ENCODE data around the gene CCDC71. TPM values are rescaled to one million over a fixed set of nuclear protein-coding genes. Genes with fewer than 3 reads are reported as not detected.

Gene CCDC71
- total and polyA plus RNA-seq, 2 donors (not counting 3 experiments of a cell fraction or from before 2014, with no cell fraction given): 23.5 to 41.6 TPM

- ChIA-PET CTCF (interaction anchor here (1.5 to 2.1 kb wide), 2 partner anchors 97 to 330 kb away, joined by 4 to 13 read pairs; partner anchors contain the start of gene NDUFAF3), POLR2A (no interaction called here)
- H3K9me3 ChIP-seq (replicated peaks; ENCODE audit: control insufficient read depth, insufficient read depth, low read length): no peaks in the 10 kb centered on the region
- DNase-seq (ENCODE audit: low read depth, low spot score) (no peak), FAIRE-seq (no peak)
- no peak overlapping the region for H2AFZ ChIP-seq (ENCODE audit: low read depth, low read length)
- no peaks in the 10 kb centered on the region for H3K27me3 ChIP-seq (ENCODE audit: control insufficient read depth in 2 of 2, insufficient read depth in 2 of 2, low read length in 2 of 2)
- H3K9me1 ChIP-seq (replicated peaks; ENCODE audit: control insufficient read depth, extremely low read depth, insufficient read depth, low read length): no peaks in the 10 kb centered on the region
- peaks cover 14% of the 10 kb centered on the region for H3K79me2 ChIP-seq (ENCODE audit: control insufficient read depth, insufficient read depth, low read length)
- peaks cover 7 to 68% of the 10 kb centered on the region in 2 experiments for H3K36me3 ChIP-seq (ENCODE audit: control insufficient read depth in 2 of 2, extremely low read depth in 1 of 2, insufficient read depth in 2 of 2, low read length in 2 of 2)
- TF ChIP-seq POLR2A (IDR thresholded peaks at IDR 0.05; ENCODE audit: low read depth, low read length): peak; percentile 20
- no peak for TF ChIP-seq EZH2 (IDR thresholded peaks at IDR 0.05; ENCODE audit: borderline replicate concordance, low read depth, low read length, severe bottlenecking)
- peak overlapping the region; percentile 58 for H3K27ac ChIP-seq (ENCODE audit: insufficient read depth, low read depth, low read length)
- intact Hi-C loops (cut with micrococcal nuclease): no loop called here
- H3K4me2 ChIP-seq (ENCODE audit: insufficient read depth, low read length): peak overlapping the region; percentile 72
- dilution Hi-C loops (cut with MboI; ENCODE audit: extremely low pct_ligation_motif_present, low sequenced_read_pairs): no loop called here
- no TSS peak for BruUV-seq (replicated peaks)
- H3K4me1 ChIP-seq (ENCODE audit: control insufficient read depth, extremely low read depth, insufficient read depth, low read length): peaks cover 12% of the 10 kb centered on the region
- H3K4me3 ChIP-seq (replicated peaks in 1 of 3; ENCODE audit: insufficient read depth in 1 of 3, low read depth in 1 of 3, low read length in 3 of 3): peak overlapping the region in 2 of 3 experiments; percentile 65 to 71
- peak overlapping the region; percentile 65 for H3K9ac ChIP-seq (replicated peaks; ENCODE audit: extremely low read depth, insufficient read depth, low read length)
- no peaks in the 10 kb centered on the region for H4K20me1 ChIP-seq (replicated peaks; ENCODE audit: control insufficient read depth, extremely low read depth, insufficient read depth, low read length)
These were observed 46.7 kb downstream of the CCDC71 start for GRCh38 chr3:49119439-49119838.

GRCh38 chr3:49119036-49119435 lies 47.1 kb downstream of the CCDC71 start:
- Histone ChIP-seq H3K27me3 (ENCODE audit: control insufficient read depth in 2 of 2, insufficient read depth in 2 of 2, low read length in 2 of 2) (no peaks in the 10 kb centered on the region), H3K36me3 (ENCODE audit: control insufficient read depth in 2 of 2, extremely low read depth in 1 of 2, insufficient read depth in 2 of 2, low read length in 2 of 2) (peaks cover 7 to 68% of the 10 kb centered on the region in 2 experiments), H3K4me1 (ENCODE audit: control insufficient read depth, extremely low read depth, insufficient read depth, low read length) (peaks cover 12% of the 10 kb centered on the region), H3K79me2 (ENCODE audit: control insufficient read depth, insufficient read depth, low read length) (peaks cover 14% of the 10 kb centered on the region), H4K20me1 (replicated peaks; ENCODE audit: control insufficient read depth, extremely low read depth, insufficient read depth, low read length) (no peaks in the 10 kb centered on the region), H3K9me3 (replicated peaks; ENCODE audit: control insufficient read depth, insufficient read depth, low read length) (no peaks in the 10 kb centered on the region), H3K9ac (replicated peaks; ENCODE audit: extremely low read depth, insufficient read depth, low read length) (no peak overlapping the region), H3K4me3 (replicated peaks in 1 of 3; ENCODE audit: insufficient read depth in 1 of 3, low read depth in 1 of 3, low read length in 3 of 3) (no peak overlapping the region), H3K9me1 (replicated peaks; ENCODE audit: control insufficient read depth, extremely low read depth, insufficient read depth, low read length) (no peaks in the 10 kb centered on the region), H3K4me2 (ENCODE audit: insufficient read depth, low read length) (no peak overlapping the region), H3K27ac (ENCODE audit: insufficient read depth, low read depth, low read length) (peak overlapping the region; percentile 9), H2AFZ (ENCODE audit: low read depth, low read length) (no peak overlapping the region)
- intact Hi-C loops (cut with micrococcal nuclease) (no loop called here), dilution Hi-C loops (cut with MboI; ENCODE audit: extremely low pct_ligation_motif_present, low sequenced_read_pairs) (no loop called here)
- no peak for TF ChIP-seq MYC (IDR thresholded peaks at IDR 0.05; ENCODE audit: low read depth, low read length)
- no peak for TF ChIP-seq POLR2A (IDR thresholded peaks at IDR 0.05; ENCODE audit: low read depth, low read length)
- TF ChIP-seq EZH2 (IDR thresholded peaks at IDR 0.05; ENCODE audit: borderline replicate concordance, low read depth, low read length, severe bottlenecking): no peak
- TF ChIP-seq FOS (IDR thresholded peaks at IDR 0.05; ENCODE audit: borderline replicate concordance, insufficient read depth, low read length): no peak
- no peak for TF ChIP-seq CTCF (IDR thresholded peaks at IDR 0.05; ENCODE audit: extremely low read depth in 1 of 2, insufficient read depth in 1 of 2, low read depth in 1 of 2, low read length in 2 of 2)
- TF ChIP-seq POLR2AphosphoS5 (IDR thresholded peaks at IDR 0.05; ENCODE audit: insufficient read depth, low read depth, low read length): no peak
- no peak for DNase-seq (ENCODE audit: low read depth, low spot score)
- POLR2A ChIA-PET: no interaction called here
- no peak for FAIRE-seq
- BruUV-seq (replicated peaks): no TSS peak
- CTCF ChIA-PET: interaction anchor here (2.1 kb wide), 1 partner anchor 330 kb away, joined by 13 read pairs; no protein-coding TSS in a partner anchor

Other genes with a start within 250 kb of the CCDC71 start
- gene ARIH2, start 247.5 kb downstream of the CCDC71 start, total RNA-seq: 77.2 and 85.5 TPM in 2 replicates
- 58.2 and 59.7 TPM in 2 replicates for gene ARIH2, start 247.5 kb downstream of the CCDC71 start, polyA plus RNA-seq
- 23.0 and 26.9 TPM in 2 replicates for gene P4HTM, start 176.1 kb downstream of the CCDC71 start, total RNA-seq
- gene P4HTM, start 176.1 kb downstream of the CCDC71 start, polyA plus RNA-seq: 32.7 and 37.9 TPM in 2 replicates
- 161 and 192 TPM in 2 replicates for gene WDR6, start 158.9 kb downstream of the CCDC71 start, total RNA-seq
- gene WDR6, start 158.9 kb downstream of the CCDC71 start, polyA plus RNA-seq: 319 and 337 TPM in 2 replicates
- gene DALRD3, start 147.8 kb downstream of the CCDC71 start, total RNA-seq: 20.4 and 22.7 TPM in 2 replicates
- 60.8 and 66.0 TPM in 2 replicates for gene DALRD3, start 147.8 kb downstream of the CCDC71 start, polyA plus RNA-seq
- gene NDUFAF3, start 144.2 kb downstream of the CCDC71 start, total RNA-seq: 74.5 and 91.1 TPM in 2 replicates
- gene NDUFAF3, start 144.2 kb downstream of the CCDC71 start, polyA plus RNA-seq: 91.4 and 140 TPM in 2 replicates
- gene IMPDH2, start 136.9 kb downstream of the CCDC71 start, total RNA-seq: 189 and 195 TPM in 2 replicates
- 134 and 167 TPM in 2 replicates for gene IMPDH2, start 136.9 kb downstream of the CCDC71 start, polyA plus RNA-seq
- gene QRICH1, start 72.3 kb downstream of the CCDC71 start, total RNA-seq: 106 and 116 TPM in 2 replicates
- 89.6 and 89.7 TPM in 2 replicates for gene QRICH1, start 72.3 kb downstream of the CCDC71 start, polyA plus RNA-seq
- 261 and 285 TPM in 2 replicates for gene QARS1, start 61.6 kb downstream of the CCDC71 start, total RNA-seq
- gene QARS1, start 61.6 kb downstream of the CCDC71 start, polyA plus RNA-seq: 434 and 477 TPM in 2 replicates
- gene USP19, start 45.5 kb downstream of the CCDC71 start, total RNA-seq: 39.1 and 42.2 TPM in 2 replicates
- 31.3 and 36.8 TPM in 2 replicates for gene USP19, start 45.5 kb downstream of the CCDC71 start, polyA plus RNA-seq
- gene LAMB2, start 33.3 kb downstream of the CCDC71 start, total RNA-seq: 374 and 423 TPM in 2 replicates
- 744 and 764 TPM in 2 replicates for gene LAMB2, start 33.3 kb downstream of the CCDC71 start, polyA plus RNA-seq
- gene KLHDC8B, start 5.3 kb upstream of the CCDC71 start, total RNA-seq: 22.9 and 36.0 TPM in 2 replicates
- 70.1 and 77.8 TPM in 2 replicates for gene KLHDC8B, start 5.3 kb upstream of the CCDC71 start, polyA plus RNA-seq
- 3.9 and 5.6 TPM in 2 replicates for gene C3orf62, start 110.9 kb upstream of the CCDC71 start, total RNA-seq
- gene C3orf62, start 110.9 kb upstream of the CCDC71 start, polyA plus RNA-seq: 1.8 and 2.8 TPM in 2 replicates
- gene USP4, start 173.7 kb upstream of the CCDC71 start, total RNA-seq: 61.3 and 63.0 TPM in 2 replicates
- 33.9 and 39.1 TPM in 2 replicates for gene USP4, start 173.7 kb upstream of the CCDC71 start, polyA plus RNA-seq
- gene GPX1, start 192.0 kb upstream of the CCDC71 start, total RNA-seq: 427 and 461 TPM in 2 replicates
- 1,348 and 1,830 TPM in 2 replicates for gene GPX1, start 192.0 kb upstream of the CCDC71 start, polyA plus RNA-seq
- gene RHOA, start 245.6 kb upstream of the CCDC71 start, total RNA-seq: 571 and 580 TPM in 2 replicates
- 312 and 450 TPM in 2 replicates for gene RHOA, start 245.6 kb upstream of the CCDC71 start, polyA plus RNA-seq
- gene TCTA, start 246.1 kb upstream of the CCDC71 start, total RNA-seq: 18.6 and 21.9 TPM in 2 replicates
- gene TCTA, start 246.1 kb upstream of the CCDC71 start, polyA plus RNA-seq: 31.3 and 32.3 TPM in 2 replicates